Loucy (cell line): ENCODE measurements around the gene MPZL1.

Source experiments
- EZH2phosphoT487 ChIP-seq: fragments of 200-600 bp; IDR thresholded peaks from 2 replicates; pipeline ENCODE4 v1.6.1; 2018; ENCODE audit warnings: antibody characterized with exemption, mild to moderate bottlenecking, moderate library complexity, borderline replicate concordance
- TF ChIP-seq, protein P1 (sequence below): fragments of 200-600 bp; sonication (generic); conservative IDR thresholded peaks from 2 replicates; pipeline ENCODE4 v1.5.1; 2014; ENCODE audit warnings: mild to moderate bottlenecking, antibody characterized with exemption, low read length

DNA sequence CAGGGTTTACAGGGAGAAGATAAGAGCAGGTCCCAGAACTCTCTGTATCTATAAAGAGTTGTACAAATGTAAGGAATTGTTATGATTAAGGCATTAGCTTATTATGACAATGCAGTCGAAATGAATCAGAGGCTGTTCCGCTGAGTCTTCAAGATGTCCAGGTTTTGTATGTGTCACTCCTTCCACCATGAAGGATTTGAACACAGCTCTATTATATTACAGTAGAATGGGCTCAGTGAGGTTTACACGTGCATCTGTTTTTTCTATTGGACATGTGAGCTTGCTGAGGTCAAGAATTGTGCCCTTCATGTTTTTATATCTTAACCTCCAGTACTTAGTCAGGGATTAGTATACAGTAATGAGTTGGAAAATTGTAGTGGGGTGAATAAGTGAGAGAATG is 86.3 kb downstream of the MPZL1 start:
- TF ChIP-seq, protein P1, sequence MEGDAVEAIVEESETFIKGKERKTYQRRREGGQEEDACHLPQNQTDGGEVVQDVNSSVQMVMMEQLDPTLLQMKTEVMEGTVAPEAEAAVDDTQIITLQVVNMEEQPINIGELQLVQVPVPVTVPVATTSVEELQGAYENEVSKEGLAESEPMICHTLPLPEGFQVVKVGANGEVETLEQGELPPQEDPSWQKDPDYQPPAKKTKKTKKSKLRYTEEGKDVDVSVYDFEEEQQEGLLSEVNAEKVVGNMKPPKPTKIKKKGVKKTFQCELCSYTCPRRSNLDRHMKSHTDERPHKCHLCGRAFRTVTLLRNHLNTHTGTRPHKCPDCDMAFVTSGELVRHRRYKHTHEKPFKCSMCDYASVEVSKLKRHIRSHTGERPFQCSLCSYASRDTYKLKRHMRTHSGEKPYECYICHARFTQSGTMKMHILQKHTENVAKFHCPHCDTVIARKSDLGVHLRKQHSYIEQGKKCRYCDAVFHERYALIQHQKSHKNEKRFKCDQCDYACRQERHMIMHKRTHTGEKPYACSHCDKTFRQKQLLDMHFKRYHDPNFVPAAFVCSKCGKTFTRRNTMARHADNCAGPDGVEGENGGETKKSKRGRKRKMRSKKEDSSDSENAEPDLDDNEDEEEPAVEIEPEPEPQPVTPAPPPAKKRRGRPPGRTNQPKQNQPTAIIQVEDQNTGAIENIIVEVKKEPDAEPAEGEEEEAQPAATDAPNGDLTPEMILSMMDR, result no peak
- TF ChIP-seq EZH2phosphoT487, result no peak
